GM21619 (cell line): ENCODE measurements around the gene NHERF2.
"Not testable (repeated sequence)": the region's sequence is repeated elsewhere in the genome, so short reads cannot be mapped to it uniquely, and the experiment has no call there.

Source experiments
- ATAC-seq: cut with Tn5 transposase; IDR thresholded peaks from one replicate; pipeline ENCODE4 v1.9.1; 2021; ENCODE audit not compliant: unreplicated experiment

NHERF2 gene

GRCh38 chr16:2025878-2026460 is 733 bp upstream of the NHERF2 start:
- no peak for ATAC-seq

GRCh38 chr16:2027024-2028010 is 615 bp downstream of the NHERF2 start:
- no peak for ATAC-seq

- no peak for ATAC-seq
Observed at GRCh38 chr16:2028146-2028545, 1.4 kb downstream of the NHERF2 start.

GRCh38 chr16:2028620-2029220 is 2.0 kb downstream of the NHERF2 start:
- ATAC-seq = no peak

GRCh38 chr16:2029350-2029749 is 2.6 kb downstream of the NHERF2 start:
- ATAC-seq = no peak

DNA sequence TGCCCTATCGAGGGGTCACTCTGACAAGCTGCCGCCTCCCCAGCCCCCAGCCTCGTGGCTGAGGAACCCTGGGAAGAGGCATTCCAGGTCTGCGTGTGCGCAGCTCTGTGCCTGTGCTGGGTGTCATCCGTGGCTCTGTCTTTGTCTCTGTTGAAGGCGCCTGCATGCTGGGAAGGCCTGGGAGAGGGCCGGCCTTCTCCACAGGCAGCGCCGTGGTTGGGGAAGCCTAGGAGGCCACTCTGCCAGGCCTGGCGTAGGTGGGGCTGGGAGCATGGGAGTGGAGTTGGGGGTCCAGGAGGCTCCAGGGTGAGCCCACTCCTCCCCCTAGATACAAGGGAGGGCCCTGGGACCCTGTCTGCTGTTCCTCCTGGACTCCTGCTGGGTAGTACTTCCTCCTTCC is 3.3 kb downstream of the NHERF2 start:
- ATAC-seq = no peak

GRCh38 chr16:2031081-2031577 is 4.4 kb downstream of the NHERF2 start:
- no peak for ATAC-seq

DNA sequence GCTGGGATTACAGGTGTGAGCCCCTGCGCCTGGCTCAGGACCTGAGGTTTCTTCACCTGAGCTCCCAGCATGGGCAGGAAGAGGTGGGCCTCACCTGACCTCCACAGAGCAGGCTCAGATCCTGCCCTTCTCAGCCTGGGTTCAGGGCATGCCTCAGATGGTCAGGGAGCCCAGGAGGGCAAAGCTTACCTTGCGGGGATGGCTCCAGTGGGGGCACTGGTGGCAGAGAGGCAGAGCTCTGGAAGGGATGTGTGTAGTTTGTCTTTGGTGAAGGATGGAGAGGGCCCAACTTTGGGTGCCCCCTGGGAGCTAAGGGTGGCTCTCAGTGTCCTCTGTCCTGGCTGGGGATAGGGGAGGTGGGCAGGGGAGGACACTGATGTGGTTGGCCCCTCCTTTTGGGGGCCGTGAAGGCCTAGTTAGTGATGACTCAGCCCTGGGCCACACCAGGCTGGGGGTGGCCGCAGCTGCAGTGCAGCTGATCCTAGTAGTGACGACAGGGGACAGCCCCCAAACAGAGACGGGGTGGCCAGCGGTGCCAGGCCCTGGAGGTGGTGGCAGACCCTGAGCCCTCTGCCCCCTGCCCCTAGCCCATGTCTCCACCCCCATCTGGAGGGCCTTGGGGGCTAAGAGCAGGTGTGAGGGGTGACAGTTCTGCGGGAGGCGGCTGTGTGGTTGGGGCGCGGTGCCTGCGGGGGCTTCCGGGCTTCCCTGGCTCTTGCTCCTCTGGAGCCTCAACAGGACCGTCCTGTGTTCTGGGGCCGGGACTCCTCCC is 5.8 kb downstream of the NHERF2 start:
- ATAC-seq = no peak

DNA sequence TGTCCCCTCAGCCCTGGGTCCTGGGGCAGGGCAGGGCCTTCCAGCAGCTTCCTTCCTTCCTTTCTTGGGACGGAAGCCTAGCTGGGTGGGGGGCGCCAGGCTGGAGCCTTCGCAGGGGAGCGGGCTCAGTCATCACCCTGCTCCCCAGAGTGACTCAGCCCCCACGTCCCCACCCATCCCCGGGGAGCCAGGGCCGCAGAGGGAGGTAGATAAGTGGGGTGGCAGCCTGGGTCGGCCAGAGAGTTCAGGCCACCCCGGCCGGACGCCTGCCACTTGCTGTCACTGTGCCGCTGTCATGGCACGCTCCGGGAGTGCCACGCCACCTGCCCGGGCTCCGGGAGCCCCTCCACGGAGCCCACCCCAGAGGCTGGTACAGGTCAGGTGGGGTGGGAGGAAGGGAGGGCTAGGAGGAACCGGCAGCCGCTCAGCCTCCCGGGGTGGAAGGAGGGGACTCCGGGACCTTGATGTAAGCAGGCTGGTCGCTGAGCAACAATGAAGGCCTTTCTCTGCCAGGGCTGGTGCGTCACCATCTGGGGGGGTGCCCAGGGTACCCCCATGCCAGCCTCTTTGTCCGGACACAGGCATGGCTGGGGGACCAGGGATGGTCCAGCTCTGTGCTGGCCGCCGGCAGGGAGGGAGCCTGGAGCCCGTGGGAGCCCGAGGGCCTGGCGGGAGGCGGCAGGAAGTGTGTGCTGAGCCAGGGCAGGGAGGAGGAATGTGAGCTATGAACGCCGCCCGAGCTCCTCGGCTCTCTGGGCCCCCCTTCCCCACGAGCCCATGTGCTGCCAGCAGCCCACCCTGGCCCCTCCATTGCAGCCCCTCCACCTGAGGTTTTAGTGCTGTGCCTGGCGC is 6.6 kb downstream of the NHERF2 start:
- no peak for ATAC-seq

DNA sequence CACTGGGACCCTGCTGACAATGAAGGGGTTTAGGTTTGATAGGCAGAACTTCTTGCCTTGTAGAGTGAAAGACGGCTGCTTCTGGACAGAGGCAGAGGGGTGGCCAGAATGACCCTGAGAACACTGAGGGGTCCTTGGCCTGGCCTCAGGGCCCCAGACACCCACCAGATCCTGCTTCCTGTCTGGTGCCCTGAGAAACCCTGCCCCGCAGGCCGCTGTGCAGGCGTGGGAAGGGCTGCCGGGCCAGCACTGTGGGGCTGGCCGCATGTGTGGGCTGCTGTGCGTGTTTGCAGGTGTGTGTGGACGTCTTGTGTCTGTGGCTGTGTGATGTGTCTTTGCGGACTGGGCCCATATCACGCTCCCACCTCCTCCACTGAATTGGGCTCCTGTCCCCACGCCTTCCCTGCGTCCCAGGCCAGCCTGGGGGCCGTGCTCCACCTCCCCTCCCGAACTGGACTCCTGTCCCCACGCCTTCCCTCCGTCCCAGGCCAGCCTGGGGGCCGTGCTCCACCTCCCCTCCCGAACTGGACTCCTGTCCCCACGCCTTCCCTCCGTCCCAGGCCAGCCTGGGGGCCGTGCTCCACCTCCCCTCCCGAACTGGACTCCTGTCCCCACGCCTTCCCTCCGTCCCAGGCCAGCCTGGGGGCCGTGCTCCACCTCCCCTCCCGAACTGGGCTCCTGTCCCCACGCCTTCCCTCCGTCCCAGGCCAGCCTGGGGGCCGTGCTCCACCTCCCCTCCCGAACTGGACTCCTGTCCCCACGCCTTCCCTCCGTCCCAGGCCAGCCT is 7.4 kb downstream of the NHERF2 start:
- not testable (repeated sequence) for ATAC-seq

- ATAC-seq = no peak
Observed at GRCh38 chr16:2034696-2035430, 8.2 kb downstream of the NHERF2 start.

DNA sequence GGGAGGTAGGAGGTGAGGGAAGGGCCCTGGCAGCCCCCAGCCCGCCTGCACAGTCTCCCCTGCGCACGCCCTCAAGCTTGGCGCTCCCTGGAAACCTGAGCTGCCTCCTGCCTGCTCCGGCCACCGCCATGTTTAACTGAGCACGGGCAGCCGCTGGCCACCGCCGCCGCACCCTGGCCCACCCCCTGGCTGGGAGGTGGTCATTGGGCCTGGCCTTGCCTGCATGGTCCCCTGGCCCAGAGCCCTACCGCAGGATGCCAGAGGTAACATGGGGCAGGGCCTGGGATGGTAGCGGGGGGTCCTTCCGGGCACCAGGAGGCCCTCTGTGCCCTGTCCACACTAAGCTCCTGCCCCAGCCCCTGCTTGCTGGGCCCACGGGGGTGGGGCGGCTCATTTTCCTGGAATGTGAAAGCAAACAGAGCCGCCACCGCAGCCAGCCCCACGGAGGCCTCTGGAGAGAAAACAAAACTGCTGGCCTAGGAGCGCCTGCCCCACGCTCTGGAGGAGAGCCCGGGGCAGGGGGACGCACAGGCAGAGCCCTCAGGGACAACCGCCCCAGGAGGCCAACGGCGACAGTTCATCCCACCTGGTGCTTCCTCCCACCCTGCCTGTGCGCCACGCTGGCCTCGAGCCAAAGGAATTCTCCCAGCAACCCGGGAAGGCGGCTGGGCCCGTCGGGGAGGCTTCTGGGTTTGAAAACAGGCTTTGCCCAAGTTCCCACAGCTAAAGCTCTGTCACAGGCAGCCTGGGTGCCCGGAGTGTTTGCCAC is 8.9 kb downstream of the NHERF2 start:
- no peak for ATAC-seq

GRCh38 chr16:2036200-2036966 is 9.7 kb downstream of the NHERF2 start:
- no peak for ATAC-seq

DNA sequence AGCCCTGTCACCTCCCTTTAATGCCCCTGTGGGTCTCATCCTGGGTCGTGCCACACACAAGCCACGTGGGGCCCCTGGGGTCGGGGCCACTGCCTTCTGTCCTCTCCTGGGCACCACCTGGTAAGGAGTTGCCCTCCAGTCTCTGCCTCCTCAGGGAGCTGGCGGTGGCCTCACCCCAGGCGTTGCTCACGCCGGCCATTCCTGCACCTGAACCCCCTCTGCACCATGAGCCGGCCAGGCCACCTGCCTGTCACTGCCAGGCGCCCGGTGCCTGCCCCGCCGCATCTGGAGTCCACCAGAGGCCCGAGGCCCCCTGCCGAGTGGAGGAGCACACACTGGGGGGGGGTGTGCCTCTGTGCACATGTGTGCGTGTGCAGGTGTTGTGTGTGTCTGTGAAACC is 10.4 kb downstream of the NHERF2 start:
- ATAC-seq = no peak

DNA sequence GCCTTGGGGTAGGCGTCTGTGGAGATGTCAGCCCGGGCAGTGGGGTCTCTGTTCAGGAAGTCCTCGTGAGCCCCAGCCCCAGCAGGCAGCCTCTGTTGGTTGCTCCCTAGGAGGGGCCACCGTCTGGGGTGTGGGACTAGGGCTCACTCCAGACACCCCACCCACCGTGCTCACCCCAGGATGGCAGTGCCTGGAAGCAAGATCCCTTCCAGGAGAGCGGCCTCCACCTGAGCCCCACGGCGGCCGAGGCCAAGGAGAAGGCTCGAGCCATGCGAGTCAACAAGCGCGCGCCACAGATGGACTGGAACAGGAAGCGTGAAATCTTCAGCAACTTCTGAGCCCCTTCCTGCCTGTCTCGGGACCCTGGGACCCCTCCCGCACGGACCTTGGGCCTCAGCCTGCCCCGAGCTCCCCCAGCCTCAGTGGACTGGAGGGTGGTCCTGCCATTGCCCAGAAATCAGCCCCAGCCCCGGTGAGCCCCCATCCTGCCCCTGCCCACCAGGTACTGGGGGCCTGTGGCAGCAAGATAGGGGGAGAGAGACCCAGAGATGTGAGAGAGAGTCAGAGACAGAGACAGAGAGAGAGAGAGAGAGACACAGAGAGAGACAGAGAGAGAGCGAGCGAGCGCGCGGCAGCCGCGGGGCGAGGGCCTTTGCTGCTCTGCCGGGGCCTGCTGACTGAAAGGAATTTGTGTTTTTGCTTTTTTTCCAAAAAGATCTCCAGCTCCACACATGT is 11.1 kb downstream of the NHERF2 start:
- no peak for ATAC-seq
